Neural cell (in vitro differentiated cells): Measurements from ENCODE around the gene DNA2. TPM values are rescaled to one million over a fixed set of nuclear protein-coding genes. Genes with fewer than 3 reads are reported as not detected.
A peak's percentile ranks its signal among the peaks of the same experiment; 100 is the strongest.
"Not testable (repeated sequence)": the region's sequence is repeated elsewhere in the genome, so short reads cannot be mapped to it uniquely, and the experiment has no call there.

Experiments used
- H2AFZ ChIP-seq: fragments of 200-600, 300-800 bp; sonication (generic), shearing (Covaris generic); 2 replicates; pipeline ENCODE4 v1.6.0; 2014; ENCODE audit warnings: low read depth, mild to moderate bottlenecking, antibody characterized with exemption, low read length, moderate library complexity
- H3F3A ChIP-seq: fragments of 200-600 bp; shearing (Covaris generic); 2 replicates; pipeline ENCODE4 v1.6.1; 2016; ENCODE audit warnings: mild to moderate bottlenecking, moderate library complexity, mixed read lengths, antibody characterized with exemption, low read length; ENCODE audit not compliant: insufficient read depth, poor library complexity, severe bottlenecking
- H3K27ac ChIP-seq: fragments of 200-600, 300-800 bp; sonication (generic), shearing (Covaris generic); 2 replicates; pipeline ENCODE4 v1.5.1; 2014; ENCODE audit warnings: mild to moderate bottlenecking, low read length, moderate library complexity
- H3K27me3 ChIP-seq: fragments of 300-800, 200-600 bp; sonication (generic), shearing (Covaris generic); 2 replicates; pipeline ENCODE4 v1.6.0; 2014; ENCODE audit warnings: mild to moderate bottlenecking, low read depth, low read length, moderate library complexity; ENCODE audit not compliant: insufficient read depth
- H3K36me3 ChIP-seq: fragments of 300-800, 200-600 bp; sonication (generic), shearing (Covaris generic); 2 replicates; pipeline ENCODE4 v1.5.1; 2014; ENCODE audit warnings: mild to moderate bottlenecking, antibody characterized with exemption, low read length, moderate library complexity; ENCODE audit not compliant: insufficient read depth
- H3K4me2 ChIP-seq: fragments of 300-800, 200-600 bp; sonication (generic), shearing (Covaris generic); 2 replicates; pipeline ENCODE4 v1.6.0; 2014; ENCODE audit warnings: mild to moderate bottlenecking, low read length
- H3K4me3 ChIP-seq: fragments of 300-800, 200-600 bp; sonication (generic), shearing (Covaris generic); 2 replicates; pipeline ENCODE4 v1.5.1; 2014; ENCODE audit warnings: mild to moderate bottlenecking, low read length, moderate library complexity
- H3K79me2 ChIP-seq: fragments of 200-600 bp; shearing (Covaris generic); replicated peaks from 2 replicates; pipeline ENCODE4 v1.6.0; 2014; ENCODE audit warnings: mild to moderate bottlenecking, low read length, moderate library complexity; ENCODE audit not compliant: insufficient read depth
- H3K9ac ChIP-seq: fragments of 300-800, 200-600 bp; sonication (generic), shearing (Covaris generic); 2 replicates; pipeline ENCODE4 v1.6.1; 2016; ENCODE audit warnings: mild to moderate bottlenecking, low read length, mixed read lengths
- H3K9me2 ChIP-seq: fragments of 200-600 bp; shearing (Covaris generic); 2 replicates; pipeline ENCODE4 v1.6.1; 2016; ENCODE audit warnings: mild to moderate bottlenecking, low read length, mixed read lengths; ENCODE audit not compliant: insufficient read depth
- H3K9me3 ChIP-seq: fragments of 200-600, 300-800 bp; sonication (generic), shearing (Covaris generic); 2 replicates; pipeline ENCODE4 v1.6.1; 2016; ENCODE audit warnings: mild to moderate bottlenecking, mixed run types, low read length, moderate library complexity, mixed read lengths
- H4K20me1 ChIP-seq: fragments of 200-600 bp; shearing (Covaris generic); 2 replicates; pipeline ENCODE4 v1.6.1; 2016; ENCODE audit warnings: mild to moderate bottlenecking, mixed run types; ENCODE audit not compliant: insufficient read depth
- EP300 ChIP-seq: fragments of 450-650 bp; conservative IDR thresholded peaks from 2 replicates; pipeline ENCODE4 v1.6.1; 2014; ENCODE audit warnings: antibody characterized with exemption, mild to moderate bottlenecking, moderate library complexity; ENCODE audit not compliant: poor library complexity, severe bottlenecking
- EZH2 ChIP-seq: fragments of 200-600, 300-800 bp; shearing (Covaris generic), sonication (generic); IDR thresholded peaks from 2 replicates; pipeline ENCODE4 v1.6.1; 2014; ENCODE audit warnings: antibody characterized with exemption, low read length, borderline replicate concordance, mild to moderate bottlenecking; ENCODE audit not compliant: insufficient read depth, poor library complexity, severe bottlenecking
- MXI1 ChIP-seq: fragments of 450-650 bp; conservative IDR thresholded peaks from 2 replicates; pipeline ENCODE4 v1.6.1; 2014; ENCODE audit warnings: antibody characterized with exemption, mild to moderate bottlenecking; ENCODE audit not compliant: poor library complexity, severe bottlenecking
- POLR2AphosphoS5 ChIP-seq: IDR thresholded peaks from 2 replicates; pipeline ENCODE4 v1.6.1; 2012
- RAD21 ChIP-seq: fragments of 450-650 bp; conservative IDR thresholded peaks from 2 replicates; pipeline ENCODE4 v1.6.1; 2014; ENCODE audit warnings: antibody characterized with exemption, mild to moderate bottlenecking, moderate library complexity
- SMC3 ChIP-seq: fragments of 450-650 bp; conservative IDR thresholded peaks from 2 replicates; pipeline ENCODE4 v1.6.1; 2014; ENCODE audit warnings: antibody characterized with exemption, mild to moderate bottlenecking, moderate library complexity; ENCODE audit not compliant: poor library complexity
- TAF1 ChIP-seq: IDR thresholded peaks from 2 replicates; pipeline ENCODE4 v1.6.1; 2012; ENCODE audit warnings: low read depth
- polyA plus RNA-seq: library from polyadenylated mRNA; depleted of rRNA; stranded (reverse); fragments of >200 nt; gene quantifications from 2 replicates; pipeline ENCODE4 v1.2.3, GENCODE V29; 2014
- TF ChIP-seq, protein P1 (sequence below): IDR thresholded peaks from 2 replicates; pipeline ENCODE4 v1.6.1; 2012; ENCODE audit warnings: borderline replicate concordance
- TF ChIP-seq, protein P2 (sequence below): fragments of 450-650 bp; IDR thresholded peaks from 2 replicates; pipeline ENCODE4 v1.5.1; 2014; ENCODE audit warnings: antibody characterized with exemption, mild to moderate bottlenecking, moderate library complexity; ENCODE audit not compliant: poor library complexity, severe bottlenecking

The DNA2 gene
- polyA plus RNA-seq, 1 donor from 2014 or later = 15.2 TPM

DNA sequence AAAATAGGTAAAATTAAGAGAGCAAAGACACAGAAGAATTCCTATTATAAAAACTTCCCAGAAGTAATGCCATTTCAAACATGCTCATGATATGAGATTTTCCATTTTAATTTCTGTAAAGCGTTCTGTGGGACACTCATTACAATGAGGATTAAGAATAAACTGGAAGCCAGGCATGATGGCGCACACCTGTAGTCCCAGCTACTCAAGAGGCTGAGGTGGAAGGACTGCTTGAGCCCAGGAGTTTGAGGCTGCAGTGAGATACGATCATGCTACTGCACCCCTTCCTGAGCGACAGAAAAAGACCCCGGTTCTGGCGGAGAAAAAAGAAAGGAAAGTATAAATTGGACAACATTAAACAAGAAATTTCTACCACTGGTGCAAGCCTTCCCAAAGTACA lies 1.5 kb downstream of the DNA2 start:
- Histone ChIP-seq H3K4me2 (no peak overlapping the region), H3K4me3 (peak overlapping the region; percentile 80), H3K79me2 (peaks cover 23% of the 10 kb centered on the region), H3K36me3 (no peaks in the 10 kb centered on the region), H3F3A (no peaks in the 10 kb centered on the region), H3K27ac (no peak overlapping the region), H4K20me1 (no peaks in the 10 kb centered on the region), H2AFZ (no peak overlapping the region), H3K9me3 (no peaks in the 10 kb centered on the region), H3K9ac (peak overlapping the region; percentile 71), H3K27me3 (no peaks in the 10 kb centered on the region), H3K9me2 (no peaks in the 10 kb centered on the region)
- TF ChIP-seq MXI1 (no peak), POLR2AphosphoS5 (no peak), EP300 (no peak), TAF1 (no peak), RAD21 (no peak), SMC3 (no peak), EZH2 (no peak)
- TF ChIP-seq, protein P1, sequence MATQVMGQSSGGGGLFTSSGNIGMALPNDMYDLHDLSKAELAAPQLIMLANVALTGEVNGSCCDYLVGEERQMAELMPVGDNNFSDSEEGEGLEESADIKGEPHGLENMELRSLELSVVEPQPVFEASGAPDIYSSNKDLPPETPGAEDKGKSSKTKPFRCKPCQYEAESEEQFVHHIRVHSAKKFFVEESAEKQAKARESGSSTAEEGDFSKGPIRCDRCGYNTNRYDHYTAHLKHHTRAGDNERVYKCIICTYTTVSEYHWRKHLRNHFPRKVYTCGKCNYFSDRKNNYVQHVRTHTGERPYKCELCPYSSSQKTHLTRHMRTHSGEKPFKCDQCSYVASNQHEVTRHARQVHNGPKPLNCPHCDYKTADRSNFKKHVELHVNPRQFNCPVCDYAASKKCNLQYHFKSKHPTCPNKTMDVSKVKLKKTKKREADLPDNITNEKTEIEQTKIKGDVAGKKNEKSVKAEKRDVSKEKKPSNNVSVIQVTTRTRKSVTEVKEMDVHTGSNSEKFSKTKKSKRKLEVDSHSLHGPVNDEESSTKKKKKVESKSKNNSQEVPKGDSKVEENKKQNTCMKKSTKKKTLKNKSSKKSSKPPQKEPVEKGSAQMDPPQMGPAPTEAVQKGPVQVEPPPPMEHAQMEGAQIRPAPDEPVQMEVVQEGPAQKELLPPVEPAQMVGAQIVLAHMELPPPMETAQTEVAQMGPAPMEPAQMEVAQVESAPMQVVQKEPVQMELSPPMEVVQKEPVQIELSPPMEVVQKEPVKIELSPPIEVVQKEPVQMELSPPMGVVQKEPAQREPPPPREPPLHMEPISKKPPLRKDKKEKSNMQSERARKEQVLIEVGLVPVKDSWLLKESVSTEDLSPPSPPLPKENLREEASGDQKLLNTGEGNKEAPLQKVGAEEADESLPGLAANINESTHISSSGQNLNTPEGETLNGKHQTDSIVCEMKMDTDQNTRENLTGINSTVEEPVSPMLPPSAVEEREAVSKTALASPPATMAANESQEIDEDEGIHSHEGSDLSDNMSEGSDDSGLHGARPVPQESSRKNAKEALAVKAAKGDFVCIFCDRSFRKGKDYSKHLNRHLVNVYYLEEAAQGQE = no peak
- TF ChIP-seq, protein P2, sequence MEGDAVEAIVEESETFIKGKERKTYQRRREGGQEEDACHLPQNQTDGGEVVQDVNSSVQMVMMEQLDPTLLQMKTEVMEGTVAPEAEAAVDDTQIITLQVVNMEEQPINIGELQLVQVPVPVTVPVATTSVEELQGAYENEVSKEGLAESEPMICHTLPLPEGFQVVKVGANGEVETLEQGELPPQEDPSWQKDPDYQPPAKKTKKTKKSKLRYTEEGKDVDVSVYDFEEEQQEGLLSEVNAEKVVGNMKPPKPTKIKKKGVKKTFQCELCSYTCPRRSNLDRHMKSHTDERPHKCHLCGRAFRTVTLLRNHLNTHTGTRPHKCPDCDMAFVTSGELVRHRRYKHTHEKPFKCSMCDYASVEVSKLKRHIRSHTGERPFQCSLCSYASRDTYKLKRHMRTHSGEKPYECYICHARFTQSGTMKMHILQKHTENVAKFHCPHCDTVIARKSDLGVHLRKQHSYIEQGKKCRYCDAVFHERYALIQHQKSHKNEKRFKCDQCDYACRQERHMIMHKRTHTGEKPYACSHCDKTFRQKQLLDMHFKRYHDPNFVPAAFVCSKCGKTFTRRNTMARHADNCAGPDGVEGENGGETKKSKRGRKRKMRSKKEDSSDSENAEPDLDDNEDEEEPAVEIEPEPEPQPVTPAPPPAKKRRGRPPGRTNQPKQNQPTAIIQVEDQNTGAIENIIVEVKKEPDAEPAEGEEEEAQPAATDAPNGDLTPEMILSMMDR = no peak

GRCh38 chr10:68469838-68470237 lies 1.9 kb downstream of the DNA2 start:
- Histone ChIP-seq H3K9ac (no peak overlapping the region), H3K27me3 (no peaks in the 10 kb centered on the region), H3K9me2 (no peaks in the 10 kb centered on the region), H2AFZ (no peak overlapping the region), H4K20me1 (no peaks in the 10 kb centered on the region), H3F3A (no peaks in the 10 kb centered on the region), H3K4me3 (peak overlapping the region; percentile 80), H3K36me3 (no peaks in the 10 kb centered on the region), H3K79me2 (peaks cover 23% of the 10 kb centered on the region), H3K9me3 (no peaks in the 10 kb centered on the region), H3K4me2 (no peak overlapping the region), H3K27ac (no peak overlapping the region)
- TF ChIP-seq EP300 = no peak
- TF ChIP-seq RAD21 = no peak
- TF ChIP-seq, protein P2 = no peak
- TF ChIP-seq POLR2AphosphoS5 = no peak
- TF ChIP-seq MXI1 = no peak
- TF ChIP-seq TAF1 = no peak
- TF ChIP-seq SMC3 = no peak
- TF ChIP-seq EZH2 = no peak
- TF ChIP-seq, protein P1 = no peak

GRCh38 chr10:68464729-68465128 lies 7.0 kb downstream of the DNA2 start:
- not testable (repeated sequence) for H3K4me2 ChIP-seq, H3K36me3 ChIP-seq, H3K4me3 ChIP-seq, H3K79me2 ChIP-seq, H4K20me1 ChIP-seq, H2AFZ ChIP-seq, H3K27ac ChIP-seq, H3K9me2 ChIP-seq, H3K27me3 ChIP-seq, H3F3A ChIP-seq, H3K9ac ChIP-seq, H3K9me3 ChIP-seq
